Keratinocyte (primary cell): Measurements from ENCODE around the gene GAREM1. TPM values are rescaled to one million over a fixed set of nuclear protein-coding genes. Genes with fewer than 3 reads are reported as not detected.
A peak's percentile ranks its signal among the peaks of the same experiment; 100 is the strongest.

Experiments
- DNase-seq: peaks from one replicate; pipeline ENCODE4 v3.0.0-alpha.2; 2011; ENCODE audit warnings: low read depth, missing footprints, low spot score
- FAIRE-seq: peaks from 2 replicates; lab custom pipeline; 2011; peaks lifted over from hg19 to GRCh38; lab: Jason Lieb, UNC
- H2AFZ ChIP-seq: 2 replicates; pipeline ENCODE4 v1.6.0; 2012; ENCODE audit warnings: low read length, control low read depth, inconsistent platforms; ENCODE audit not compliant: control insufficient read depth
- H3K27ac ChIP-seq: 2 replicates; pipeline ENCODE4 v1.5.1; 2011; ENCODE audit warnings: low read length; ENCODE audit not compliant: control insufficient read depth, insufficient read depth
- H3K27me3 ChIP-seq: 3 replicates; pipeline ENCODE4 v1.6.0; 2011; ENCODE audit warnings: low read length; ENCODE audit not compliant: control insufficient read depth, insufficient read depth; ENCODE audit errors: extremely low read depth
- H3K36me3 ChIP-seq, 2 experiments: 2 replicates in 1 of 2; 3 replicates in 1 of 2; pipeline ENCODE4 v1.5.1; 2011; ENCODE audit warnings: low read length in 2 of 2, mild to moderate bottlenecking in 1 of 2; ENCODE audit not compliant: control insufficient read depth in 2 of 2, insufficient read depth in 2 of 2; ENCODE audit errors: extremely low read depth in 1 of 2
- H3K4me1 ChIP-seq: 3 replicates; pipeline ENCODE4 v1.5.1; 2011; ENCODE audit warnings: low read length; ENCODE audit not compliant: control insufficient read depth, insufficient read depth; ENCODE audit errors: extremely low read depth
- H3K4me2 ChIP-seq: 3 replicates; pipeline ENCODE4 v1.6.0; 2011; ENCODE audit warnings: low read depth, low read length; ENCODE audit not compliant: control insufficient read depth, insufficient read depth; ENCODE audit errors: extremely low read depth
- H3K4me3 ChIP-seq, 3 experiments: fragments of 200-600 bp in 1 of 3; sonication (generic) in 1 of 3; 2 replicates in 2 of 3; 3 replicates in 1 of 3; pipeline ENCODE4 v1.5.1; 2011 to 2016; ENCODE audit warnings: low read length in 3 of 3, mild to moderate bottlenecking in 3 of 3, control low read depth in 2 of 3, inconsistent platforms in 1 of 3, low read depth in 1 of 3, mixed read lengths in 1 of 3, mixed run types in 1 of 3, moderate library complexity in 1 of 3; ENCODE audit not compliant: control insufficient read depth in 2 of 3, insufficient read depth in 2 of 3; ENCODE audit errors: extremely low read depth in 1 of 3
- H3K79me2 ChIP-seq: 2 replicates; pipeline ENCODE4 v1.6.0; 2012; ENCODE audit warnings: low read length; ENCODE audit not compliant: control insufficient read depth, insufficient read depth
- H3K9ac ChIP-seq: 3 replicates; pipeline ENCODE4 v1.6.0; 2011; ENCODE audit warnings: low read length; ENCODE audit not compliant: control insufficient read depth, insufficient read depth; ENCODE audit errors: extremely low read depth
- H3K9me1 ChIP-seq: 3 replicates; pipeline ENCODE4 v1.6.0; 2011; ENCODE audit warnings: low read length; ENCODE audit not compliant: control insufficient read depth, insufficient read depth; ENCODE audit errors: extremely low read depth
- H3K9me3 ChIP-seq: 2 replicates; pipeline ENCODE4 v1.5.1; 2012; ENCODE audit warnings: low read depth, low read length; ENCODE audit not compliant: control insufficient read depth
- H4K20me1 ChIP-seq: 3 replicates; pipeline ENCODE4 v1.6.0; 2011; ENCODE audit warnings: low read length; ENCODE audit not compliant: control insufficient read depth, insufficient read depth; ENCODE audit errors: extremely low read depth
- EZH2 ChIP-seq: IDR thresholded peaks from one replicate; pipeline ENCODE4 v1.6.1; 2012; ENCODE audit warnings: inconsistent platforms, mild to moderate bottlenecking, low read length, moderate library complexity
- dilution Hi-C: fragments of 300-500 bp; cut with MboI; formaldehyde crosslinking; loops from one replicate; pipeline ENCODE4 v1.7.0; 2020; ENCODE audit warnings: low sequenced_read_pairs; ENCODE audit not compliant: extremely low pct_ligation_motif_present
- polyA minus RNA-seq, 3 experiments: library from RNA; depleted of rRNA, polyadenylated mRNA; stranded (reverse); fragments of >200 nt; gene quantifications; 1 replicate in 1 of 3; 2 replicates in 1 of 3; 3 replicates in 1 of 3; pipeline ENCODE4 v1.2.3, GENCODE V29; 2011
- polyA plus RNA-seq, 5 experiments: library from polyadenylated mRNA; depleted of rRNA in 3 of 5; stranded (reverse) in 3 of 5; stranded (forward) in 1 of 5; unstranded in 1 of 5; fragments of >200 nt; gene quantifications; 1 replicate in 1 of 5; 2 replicates in 3 of 5; 3 replicates in 1 of 5; pipeline versions ENCODE4 v1.2.1 to v1.2.3, GENCODE V29; 2011 to 2012; ENCODE audit warnings: missing spikeins in 2 of 5, low read depth in 1 of 5, low replicate concordance in 1 of 5
- TF ChIP-seq, protein P1 (sequence below), 3 experiments: IDR thresholded peaks in 1 of 3; conservative IDR thresholded peaks in 1 of 3; optimal IDR thresholded peaks in 1 of 3; 2 replicates in 2 of 3; 3 replicates in 1 of 3; pipeline versions ENCODE3 to v1.5.1; 2011; ENCODE audit warnings: low read length in 3 of 3, mild to moderate bottlenecking in 3 of 3, moderate library complexity in 2 of 3, control low read depth in 1 of 3, inconsistent platforms in 1 of 3; ENCODE audit not compliant: insufficient read depth in 2 of 3; ENCODE audit errors: extremely low read depth in 1 of 3

GAREM1 gene
- polyA plus RNA-seq (2.8 to 3.8 TPM (median 3.6 TPM) in 3 replicates), polyA minus RNA-seq (6.7 to 7.9 TPM (median 7.1 TPM) in 3 replicates)
- 7.8 TPM for polyA plus RNA-seq (2011; ENCODE audit: low read depth)
- polyA plus RNA-seq (2011; cell fraction: cytosol; rRNA removed): 2.6 and 3.7 TPM in 2 replicates
- polyA plus RNA-seq (2011; cell fraction: nucleus; rRNA removed): 4.3 and 5.2 TPM in 2 replicates
- polyA plus RNA-seq (2012; ENCODE audit: low replicate concordance): 2.1 and 6.0 TPM in 2 replicates
- 3.5 TPM for polyA minus RNA-seq (2011; cell fraction: cytosol; rRNA and poly(A)+ RNA removed)
- polyA minus RNA-seq (2011; cell fraction: nucleus; rRNA and poly(A)+ RNA removed): 5.2 and 6.6 TPM in 2 replicates

DNA sequence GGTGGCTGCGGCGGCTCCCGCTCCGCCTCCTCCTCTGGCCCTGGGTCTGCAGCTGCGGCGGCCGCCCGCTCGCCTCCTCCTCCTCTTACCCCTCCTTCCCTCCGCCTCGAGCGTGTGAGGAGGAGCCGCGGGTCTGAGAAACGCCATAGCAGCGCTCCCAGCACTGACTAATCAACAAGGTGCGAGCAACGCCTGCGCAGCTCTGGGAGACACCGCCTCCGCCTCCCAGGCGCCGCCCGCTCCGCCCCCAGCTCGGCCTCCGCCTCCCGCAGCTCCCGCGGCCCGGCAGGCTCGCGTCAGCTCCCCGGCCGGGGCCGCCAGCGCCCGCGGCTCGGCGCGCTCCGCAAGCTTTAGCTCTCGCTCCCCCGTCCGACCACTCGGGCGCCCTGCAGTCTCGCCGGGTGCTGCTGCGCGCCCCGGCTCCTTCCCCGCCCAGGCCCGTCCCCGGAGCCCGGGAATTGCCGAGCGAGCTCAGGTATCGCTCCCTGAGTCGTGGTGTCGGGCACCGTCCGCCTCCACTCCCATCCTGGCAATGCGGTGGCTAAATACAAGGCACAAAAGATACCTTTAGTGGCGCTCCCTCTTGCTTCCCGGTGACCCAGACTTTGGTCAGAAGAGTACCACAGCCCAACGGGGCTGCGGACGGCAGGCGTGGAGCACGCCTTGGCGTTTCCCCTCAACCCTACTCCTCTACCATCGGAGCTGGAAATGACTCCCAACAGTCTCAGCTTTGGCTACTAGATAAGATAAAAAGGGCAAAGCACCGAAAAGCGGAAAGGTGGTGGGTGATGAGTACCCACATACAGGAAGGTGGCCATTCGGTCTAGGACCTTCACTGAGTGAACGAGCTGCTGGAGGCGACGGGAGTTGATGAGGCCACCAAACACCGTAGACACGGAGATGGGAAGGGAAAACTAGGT, at the start of gene GAREM1:
GAREM1 (minus strand) TSS at position 169 of the 920 bp plus-strand sequence. CDS start 454 bp downstream, outside the sequence.
- FAIRE-seq: peak; percentile 43
- Histone ChIP-seq H3K4me1 (peaks cover 29% of the 10 kb centered on the region), H3K27me3 (no peaks in the 10 kb centered on the region), H3K9me3 (no peaks in the 10 kb centered on the region), H3K4me2 (peak within 1 kb of the TSS; percentile 99), H3K9me1 (no peaks in the 10 kb centered on the region), H3K9ac (peak within 1 kb of the TSS; percentile 82), H3K36me3 (no peaks in the 10 kb centered on the region), H2AFZ (peak within 1 kb of the TSS; percentile 99), H4K20me1 (no peaks in the 10 kb centered on the region), H3K79me2 (peaks cover 4% of the 10 kb centered on the region), H3K27ac (peak within 1 kb of the TSS; percentile 64), H3K4me3 (peak within 1 kb of the TSS; percentile 73 to 86 (median 82))
- dilution Hi-C loops: no loop called here
- TF ChIP-seq, protein P1, sequence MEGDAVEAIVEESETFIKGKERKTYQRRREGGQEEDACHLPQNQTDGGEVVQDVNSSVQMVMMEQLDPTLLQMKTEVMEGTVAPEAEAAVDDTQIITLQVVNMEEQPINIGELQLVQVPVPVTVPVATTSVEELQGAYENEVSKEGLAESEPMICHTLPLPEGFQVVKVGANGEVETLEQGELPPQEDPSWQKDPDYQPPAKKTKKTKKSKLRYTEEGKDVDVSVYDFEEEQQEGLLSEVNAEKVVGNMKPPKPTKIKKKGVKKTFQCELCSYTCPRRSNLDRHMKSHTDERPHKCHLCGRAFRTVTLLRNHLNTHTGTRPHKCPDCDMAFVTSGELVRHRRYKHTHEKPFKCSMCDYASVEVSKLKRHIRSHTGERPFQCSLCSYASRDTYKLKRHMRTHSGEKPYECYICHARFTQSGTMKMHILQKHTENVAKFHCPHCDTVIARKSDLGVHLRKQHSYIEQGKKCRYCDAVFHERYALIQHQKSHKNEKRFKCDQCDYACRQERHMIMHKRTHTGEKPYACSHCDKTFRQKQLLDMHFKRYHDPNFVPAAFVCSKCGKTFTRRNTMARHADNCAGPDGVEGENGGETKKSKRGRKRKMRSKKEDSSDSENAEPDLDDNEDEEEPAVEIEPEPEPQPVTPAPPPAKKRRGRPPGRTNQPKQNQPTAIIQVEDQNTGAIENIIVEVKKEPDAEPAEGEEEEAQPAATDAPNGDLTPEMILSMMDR (optimal IDR thresholded peaks at IDR 0.05 in 1 of 3, IDR thresholded peaks at IDR 0.05 in 1 of 3, conservative IDR thresholded peaks at IDR 0.05 in 1 of 3; ENCODE audit: extremely low read depth in 1 of 3, insufficient read depth in 2 of 3, low read length in 3 of 3): peak in 2 of 3 experiments; percentile 66 to 72
- no peak for TF ChIP-seq EZH2
- DNase-seq: peak; percentile 50

GRCh38 chr18:32511147-32511546, 40.5 kb upstream of the GAREM1 start:
- TF ChIP-seq, protein P1 (optimal IDR thresholded peaks at IDR 0.05 in 1 of 3, IDR thresholded peaks at IDR 0.05 in 1 of 3, conservative IDR thresholded peaks at IDR 0.05 in 1 of 3; ENCODE audit: extremely low read depth in 1 of 3, insufficient read depth in 2 of 3, low read length in 3 of 3): no peak
- no peak for TF ChIP-seq EZH2
- Histone ChIP-seq H3K4me1 (no peaks in the 10 kb centered on the region), H3K36me3 (no peaks in the 10 kb centered on the region), H3K27ac (no peak overlapping the region), H2AFZ (no peak overlapping the region), H4K20me1 (no peaks in the 10 kb centered on the region), H3K4me3 (no peak overlapping the region), H3K4me2 (no peak overlapping the region), H3K9me3 (no peaks in the 10 kb centered on the region), H3K9ac (no peak overlapping the region), H3K27me3 (no peaks in the 10 kb centered on the region), H3K79me2 (no peaks in the 10 kb centered on the region), H3K9me1 (no peaks in the 10 kb centered on the region)
- DNase-seq (no peak), FAIRE-seq (no peak)
- dilution Hi-C loops: no loop called here
